Measurements from ENCODE around the gene ADAM8. TPM values are rescaled to one million over a fixed set of nuclear protein-coding genes. Genes with fewer than 3 reads are reported as not detected.

The ADAM8 gene
- total RNA-seq, 2 experiments from 2014 or later: 10.0 to 16.3 TPM

- Histone ChIP-seq H3K9me2 (ENCODE audit: insufficient read depth, low read length) (no peaks in the 10 kb centered on the region), H3K9me3 (ENCODE audit: low read length) (no peaks in the 10 kb centered on the region), H3K36me3 (ENCODE audit: insufficient read depth, low read length) (no peaks in the 10 kb centered on the region), H3K79me2 (ENCODE audit: insufficient read depth, low read depth, low read length) (no peaks in the 10 kb centered on the region), H3K4me1 (ENCODE audit: insufficient read depth, low read length, poor library complexity, severe bottlenecking) (peaks cover 47% of the 10 kb centered on the region), H3K4me2 (ENCODE audit: low read length) (peak overlapping the region; percentile 86), H3K4me3 (ENCODE audit: low read depth, low read length, poor library complexity, severe bottlenecking) (peak overlapping the region; percentile 66), H4K20me1 (ENCODE audit: insufficient read depth, low read length) (no peaks in the 10 kb centered on the region), H2AFZ (ENCODE audit: low read length) (peak overlapping the region; percentile 34; the same call in 1 of the 2 replicates), H3K27ac (ENCODE audit: low read depth, low read length, poor library complexity, severe bottlenecking) (peak overlapping the region; percentile 45)
- no TSS peak for BruUV-seq (replicated peaks)
- TF ChIP-seq CTCF (conservative IDR thresholded peaks at IDR 0.05; ENCODE audit: low read length): peak; percentile 65
- TF ChIP-seq EZH2phosphoT487 (IDR thresholded peaks at IDR 0.05; ENCODE audit: borderline replicate concordance, low read depth, low read length): no peak
- CTCF ChIA-PET (ENCODE audit: unreplicated experiment): interaction anchor here (1.0 kb wide), 1 partner anchor 9 kb away, joined by 3 read pairs; no protein-coding TSS in a partner anchor
- DNase-seq (ENCODE audit: low spot score): peak; percentile 53
- intact Hi-C loops (cut with micrococcal nuclease; ENCODE audit: unreplicated experiment): loop anchor here (5.0 kb wide), 1 partner anchor 133 kb away; no protein-coding TSS in a partner anchor
- POLR2A ChIA-PET: interaction anchor here (1.0 kb wide), 1 partner anchor 17 kb away, joined by 3 read pairs; no protein-coding TSS in a partner anchor
These were observed 980 bp downstream of the ADAM8 start for GRCh38 chr10:133275684-133276092.

GRCh38 chr10:133274751-133275683 lies 1.7 kb downstream of the ADAM8 start:
- intact Hi-C loops (cut with micrococcal nuclease; ENCODE audit: unreplicated experiment): loop anchor here (5.0 kb wide), 1 partner anchor 133 kb away; no protein-coding TSS in a partner anchor
- POLR2A ChIA-PET: interaction anchor here (1.0 kb wide), 1 partner anchor 16 kb away, joined by 3 read pairs; no protein-coding TSS in a partner anchor
- Histone ChIP-seq H3K4me3 (ENCODE audit: low read depth, low read length, poor library complexity, severe bottlenecking) (peak overlapping the region; percentile 66), H2AFZ (ENCODE audit: low read length) (peak overlapping the region; percentile 7; the same call in 1 of the 2 replicates), H3K9me2 (ENCODE audit: insufficient read depth, low read length) (no peaks in the 10 kb centered on the region), H3K27ac (ENCODE audit: low read depth, low read length, poor library complexity, severe bottlenecking) (peak overlapping the region; percentile 45), H3K9me3 (ENCODE audit: low read length) (no peaks in the 10 kb centered on the region), H3K36me3 (ENCODE audit: insufficient read depth, low read length) (no peaks in the 10 kb centered on the region), H3K4me1 (ENCODE audit: insufficient read depth, low read length, poor library complexity, severe bottlenecking) (peaks cover 47% of the 10 kb centered on the region), H3K4me2 (ENCODE audit: low read length) (peak overlapping the region; percentile 86), H3K79me2 (ENCODE audit: insufficient read depth, low read depth, low read length) (no peaks in the 10 kb centered on the region), H4K20me1 (ENCODE audit: insufficient read depth, low read length) (no peaks in the 10 kb centered on the region; the same call in 1 of the 2 replicates)
- peak; percentile 77 for DNase-seq (ENCODE audit: low spot score)
- TF ChIP-seq CTCF (conservative IDR thresholded peaks at IDR 0.05; ENCODE audit: low read length) (no peak), EZH2phosphoT487 (IDR thresholded peaks at IDR 0.05; ENCODE audit: borderline replicate concordance, low read depth, low read length) (no peak)
- no TSS peak for BruUV-seq (replicated peaks)
- CTCF ChIA-PET (ENCODE audit: unreplicated experiment): interaction anchor here (0.7 to 1.0 kb wide), 2 partner anchors 10 to 16 kb away, joined by 3 to 4 read pairs; no protein-coding TSS in a partner anchor

Measured in OCI-LY7 (cell line).